GM04503 (cell line): ENCODE results near the gene S100G.
A peak's percentile ranks its signal among the peaks of the same experiment; 100 is the strongest.
"Not testable (repeated sequence)": the region's sequence is repeated elsewhere in the genome, so short reads cannot be mapped to it uniquely, and the experiment has no call there.

ENCODE experiments used
- DNase-seq: peaks from one replicate; pipeline ENCODE4 v3.0.0-alpha.2; 2012; ENCODE audit warnings: low read depth

The S100G gene

DNA sequence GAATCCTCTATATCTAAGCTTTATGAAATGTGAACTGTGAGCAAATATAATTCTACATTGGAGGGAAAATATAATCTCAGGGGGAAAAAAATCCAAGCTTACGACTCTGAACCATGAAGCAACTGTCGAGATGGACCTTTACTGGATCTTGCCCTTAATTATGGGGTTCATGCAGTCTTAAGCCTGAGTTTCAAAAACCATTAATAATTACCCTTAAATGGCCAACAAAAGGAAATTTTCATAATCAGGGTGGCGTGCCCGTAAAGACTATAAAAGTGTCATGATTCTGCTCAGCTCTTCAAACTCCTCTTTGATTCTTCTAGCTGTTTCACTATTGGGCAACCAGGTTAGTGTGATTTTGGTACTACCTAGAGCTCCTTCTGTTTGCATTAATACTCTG is at the start of gene S100G:
TSS of gene S100G (plus strand) at position 301 of the 400 bp plus-strand sequence. CDS start 849 bp downstream, outside the sequence.
- DNase-seq, result no peak

GRCh38 chrX:16601885-16602284 is 48.1 kb upstream of the S100G start:
- no peak for DNase-seq

DNA sequence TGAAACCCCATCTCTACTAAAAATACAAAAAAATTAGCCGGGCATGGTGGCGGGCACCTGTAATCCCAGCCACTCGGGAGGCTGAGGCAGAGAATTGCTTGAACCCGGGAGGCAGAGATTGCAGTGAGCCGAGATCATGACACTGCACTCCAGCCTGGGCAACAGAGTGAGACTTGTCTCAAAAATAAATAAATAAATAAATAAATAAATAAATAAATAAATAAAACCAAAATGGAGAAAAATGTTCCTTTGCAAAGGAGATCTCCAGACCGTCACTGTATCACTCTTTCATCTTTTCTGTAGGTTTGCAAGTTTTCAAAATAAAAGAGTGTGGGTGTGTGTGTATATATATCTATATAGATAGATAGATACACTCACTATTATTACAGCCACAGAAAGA is 46.7 kb upstream of the S100G start:
- not testable (repeated sequence) for DNase-seq

DNA sequence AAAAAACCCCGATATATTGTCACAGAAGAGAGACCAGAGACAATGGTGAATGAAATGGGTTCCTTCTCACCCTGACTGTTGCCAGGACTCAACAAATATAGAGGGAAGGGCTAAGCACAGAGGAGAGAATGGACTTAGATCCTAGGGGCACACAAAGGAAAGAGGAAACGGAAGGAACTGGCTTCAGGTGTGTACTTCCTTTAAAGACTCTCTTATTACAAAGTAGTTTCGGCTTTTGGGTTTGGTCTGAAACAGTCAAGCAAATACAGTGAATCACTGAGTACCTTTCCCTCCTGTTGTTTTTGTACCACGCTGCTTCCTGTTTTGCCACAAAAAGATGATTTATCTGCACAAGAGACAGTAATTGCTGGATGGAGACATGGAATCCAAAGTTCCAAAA is 46.1 kb upstream of the S100G start:
- no peak for DNase-seq

DNA sequence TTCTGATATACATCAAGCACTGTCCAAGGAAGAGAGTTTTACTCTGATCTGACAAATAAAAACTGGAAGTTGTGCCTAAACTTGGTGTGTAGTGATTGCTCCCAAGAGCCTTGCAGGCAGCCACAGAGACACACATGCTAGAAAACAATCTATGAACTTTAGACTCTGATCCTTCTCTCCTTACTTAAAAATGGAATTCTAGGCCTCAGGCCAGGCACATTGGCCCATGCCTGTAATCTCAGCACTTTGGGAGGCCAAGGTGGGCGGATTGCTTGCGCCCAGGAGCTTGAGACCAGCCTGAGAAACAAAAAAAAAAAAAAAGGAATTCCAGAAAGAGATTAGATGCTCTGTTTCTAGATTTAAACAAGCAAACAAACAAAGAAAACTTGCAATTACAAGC is 45.6 kb upstream of the S100G start:
- no peak for DNase-seq

- DNase-seq, result no peak
Observed at GRCh38 chrX:16606142-16606720, 43.7 kb upstream of the S100G start.

GRCh38 chrX:16610121-16610621 is 39.8 kb upstream of the S100G start:
- DNase-seq, result peak; percentile 66

DNA sequence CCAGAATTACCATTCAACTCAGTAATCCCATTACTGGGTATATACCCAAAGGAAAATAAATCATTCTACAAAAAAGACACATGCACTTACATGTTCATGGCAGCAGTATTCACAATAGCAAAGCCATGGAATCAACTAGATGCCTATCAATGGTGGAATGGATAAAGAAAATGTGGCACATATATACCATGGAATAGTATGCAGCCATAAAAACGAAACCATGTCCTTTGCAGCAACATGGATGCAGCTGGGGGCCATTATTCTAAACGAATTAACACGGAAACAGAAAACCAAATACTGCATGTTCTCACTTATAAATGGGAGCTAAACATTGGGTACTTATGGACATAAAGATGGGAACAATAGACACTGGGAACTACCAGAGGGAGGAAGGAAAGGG is 39.3 kb upstream of the S100G start:
- not testable (repeated sequence) for DNase-seq

DNA sequence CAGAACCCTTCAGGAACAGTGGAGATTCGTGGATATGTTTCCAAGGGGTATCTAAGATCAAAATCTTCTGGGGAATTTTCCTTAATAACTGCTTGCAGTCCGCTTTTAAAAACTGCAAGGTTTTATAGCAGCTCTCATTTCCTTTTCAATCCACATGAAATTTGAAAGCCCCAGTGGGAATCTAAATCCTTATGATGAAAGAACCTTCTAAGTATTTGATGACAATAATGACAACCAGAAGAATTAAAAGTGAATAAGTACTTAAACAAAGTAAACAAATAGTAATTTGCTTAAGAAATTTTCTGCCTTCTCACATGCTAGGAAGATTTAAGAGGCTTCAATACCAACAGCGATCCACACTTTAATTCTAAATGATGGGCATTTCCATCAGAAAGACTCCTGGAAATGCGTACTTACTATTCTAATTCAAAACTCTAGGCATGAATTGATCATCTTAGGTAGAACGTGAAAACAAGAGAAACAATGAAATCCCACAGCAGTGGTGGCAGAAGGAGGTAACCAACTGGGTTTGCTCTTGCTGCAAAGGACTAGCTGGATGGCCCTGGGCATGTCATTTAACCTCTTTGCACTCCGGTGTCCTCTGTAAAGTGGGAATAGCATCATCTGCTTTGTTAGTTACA is 37.6 kb upstream of the S100G start:
- DNase-seq, result no peak

DNA sequence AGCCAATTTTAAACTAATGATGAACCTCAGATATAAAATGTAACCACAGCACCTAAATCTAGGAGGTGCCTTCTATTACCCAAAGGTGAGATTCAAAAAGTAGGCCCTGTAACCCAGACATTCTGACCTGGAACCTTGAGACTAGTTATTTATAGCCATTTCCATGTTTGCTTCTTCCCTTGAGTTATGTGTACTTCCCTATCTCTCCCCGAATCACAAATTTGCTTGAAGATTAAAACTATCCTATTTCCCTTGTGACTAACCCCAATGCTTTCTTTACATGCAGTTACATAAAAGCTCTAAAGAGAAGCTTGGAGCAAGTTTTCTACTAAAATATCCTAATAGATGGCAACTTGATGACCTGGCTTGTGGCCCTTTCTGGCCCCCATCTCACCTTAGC is 32.6 kb upstream of the S100G start:
- no peak for DNase-seq

GRCh38 chrX:16618422-16618821 is 31.5 kb upstream of the S100G start:
- DNase-seq, result no peak

GRCh38 chrX:16619024-16619423 is 30.9 kb upstream of the S100G start:
- no peak for DNase-seq

DNA sequence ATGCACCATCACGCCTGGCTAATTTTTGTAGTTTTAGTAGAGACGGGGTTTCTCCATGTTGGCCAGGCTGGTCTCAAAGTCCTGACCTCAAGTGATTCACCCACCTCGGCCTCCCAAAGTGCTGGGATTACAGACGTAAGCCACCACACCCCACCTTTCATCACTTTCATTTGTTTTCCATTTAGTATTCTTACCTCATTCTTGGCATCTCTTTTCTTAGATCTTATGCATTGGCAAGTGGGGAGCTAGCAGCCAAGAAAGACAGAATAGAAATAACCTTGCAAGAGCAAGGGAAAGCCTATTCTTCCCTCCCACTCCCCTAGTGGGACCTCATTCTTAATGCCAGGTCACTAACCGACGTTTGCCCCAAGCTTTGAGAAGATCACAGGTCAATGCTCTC is 21.4 kb upstream of the S100G start:
- not testable (repeated sequence) for DNase-seq

GRCh38 chrX:16628946-16629595 is 20.9 kb upstream of the S100G start:
- DNase-seq, result no peak

GRCh38 chrX:16629909-16630308 is 20.0 kb upstream of the S100G start:
- DNase-seq, result no peak

DNA sequence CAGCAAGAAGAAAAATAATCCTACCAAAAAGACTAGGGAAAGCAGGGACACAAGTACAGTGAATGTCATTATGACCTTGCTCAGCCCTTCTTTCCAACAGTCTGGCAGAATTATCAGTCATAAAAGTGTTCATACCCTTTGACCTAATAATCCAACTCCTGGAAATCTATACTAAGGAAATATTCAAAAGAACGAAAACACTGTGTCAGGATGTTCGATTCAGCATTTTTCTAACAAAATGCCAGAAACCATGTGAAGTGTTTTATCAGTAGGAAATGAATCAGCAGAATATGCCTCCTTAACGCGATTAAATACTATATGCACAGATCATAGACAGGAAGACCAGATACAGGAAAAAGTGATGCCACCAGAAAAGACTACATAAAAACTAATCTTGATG is 16.2 kb upstream of the S100G start:
- DNase-seq, result no peak

DNA sequence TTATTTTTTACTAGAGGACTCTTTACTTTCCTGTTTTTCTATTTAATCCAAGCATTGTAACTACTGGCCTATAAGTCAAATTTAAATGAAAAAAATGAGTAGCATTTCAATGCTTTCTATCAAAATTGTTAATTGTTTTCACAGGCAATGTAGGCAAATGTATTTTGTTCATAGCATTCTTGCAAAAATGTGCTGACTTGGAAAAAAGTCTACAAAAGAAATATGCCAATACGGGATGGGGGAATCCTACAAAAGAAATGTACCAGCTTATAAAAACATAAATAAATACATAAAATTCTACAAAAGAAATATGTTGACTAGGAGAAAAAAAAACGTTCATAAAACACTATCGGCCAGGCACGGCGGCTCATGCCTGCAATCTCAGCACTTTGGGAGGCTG is 14.9 kb upstream of the S100G start:
- DNase-seq, result no peak

DNA sequence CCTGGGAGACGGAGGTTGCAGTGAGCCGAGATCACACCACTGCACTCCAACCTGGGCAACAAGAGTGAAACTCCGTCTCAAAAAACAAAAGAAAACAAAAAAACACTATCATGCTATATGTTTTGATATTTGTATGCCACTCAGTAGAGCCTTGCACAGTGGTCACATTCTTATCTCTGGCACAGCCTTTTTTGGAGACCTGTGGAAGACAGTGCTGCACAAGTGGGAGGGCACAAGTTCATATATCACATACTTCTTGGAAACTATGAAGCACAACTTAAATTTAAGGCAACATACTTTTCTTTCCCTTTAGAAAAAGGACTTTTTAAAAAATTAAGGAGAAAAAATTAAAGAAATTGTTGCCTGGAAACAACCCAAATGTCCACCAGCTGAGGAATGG is 14.4 kb upstream of the S100G start:
- DNase-seq, result no peak

- DNase-seq, result no peak
Observed at GRCh38 chrX:16638533-16638932, 11.4 kb upstream of the S100G start.

DNA sequence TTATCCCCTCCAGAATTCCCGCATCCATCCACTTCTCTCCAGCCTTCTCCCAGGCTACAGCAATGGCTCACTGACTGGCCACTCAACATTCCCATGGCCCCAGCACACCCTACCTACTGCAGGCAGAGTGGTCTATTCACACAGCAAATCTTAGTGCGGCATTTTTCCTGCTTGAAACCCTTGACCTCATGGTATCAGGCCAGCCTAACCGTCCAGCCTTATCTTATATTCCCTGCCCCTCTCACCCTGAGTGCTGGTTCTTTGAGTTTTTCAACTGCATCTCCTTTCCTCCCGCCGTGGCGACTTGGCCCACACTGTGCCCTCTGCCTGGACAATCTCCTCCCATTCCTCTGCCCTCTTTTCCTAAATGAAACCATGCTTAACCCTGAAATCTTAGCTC is 10.0 kb upstream of the S100G start:
- no peak for DNase-seq

- no peak for DNase-seq
Observed at GRCh38 chrX:16640823-16641222, 9.1 kb upstream of the S100G start.

DNA sequence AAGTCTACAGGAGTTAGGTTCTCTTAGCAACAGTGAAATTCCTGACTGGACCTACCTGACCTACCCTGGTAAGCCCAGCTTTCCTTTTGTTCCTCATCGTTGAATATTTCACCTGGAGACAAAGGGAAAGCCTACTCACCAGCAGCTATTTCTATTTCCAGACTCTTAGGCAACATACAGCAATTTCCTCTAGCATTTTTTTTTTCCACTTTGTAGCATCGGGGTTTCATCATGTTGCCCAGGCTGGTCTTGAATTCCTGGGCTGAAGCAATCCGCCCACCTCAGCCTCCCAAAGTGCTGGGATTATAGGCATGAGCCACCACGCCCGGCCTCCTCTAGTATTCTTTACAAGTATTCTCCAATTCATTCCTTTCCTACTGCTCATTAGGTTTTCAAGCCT is 6.8 kb upstream of the S100G start:
- peak; percentile 57 for DNase-seq

- DNase-seq, result no peak
Observed at GRCh38 chrX:16646366-16647138, 3.4 kb upstream of the S100G start.
